Astrocyte (in vitro differentiated cells and primary cell): Measurements from ENCODE around the gene DNAAF1.

Source experiments
- CTCF ChIP-seq: IDR thresholded peaks from 2 replicates; pipeline ENCODE4 v1.5.1; 2011; ENCODE audit warnings: low read depth, mild to moderate bottlenecking, inconsistent platforms, low read length, moderate library complexity; ENCODE audit not compliant: insufficient read depth
- EZH2 ChIP-seq: IDR thresholded peaks from 2 replicates; pipeline ENCODE4 v1.6.1; 2012; ENCODE audit warnings: mild to moderate bottlenecking, low read length, inconsistent platforms; ENCODE audit not compliant: insufficient read depth

- TF ChIP-seq CTCF: no peak
- no peak for TF ChIP-seq EZH2
These were observed 11.3 kb downstream of the DNAAF1 start for GRCh38 chr16:84156342-84156784.
